ENCODE results near the gene BOC. TPM values are rescaled to one million over a fixed set of nuclear protein-coding genes. Genes with fewer than 3 reads are reported as not detected.

The BOC gene
- total and polyA plus RNA-seq, 4 donors: 6.6 to 164 (median 26.8) TPM

- intact Hi-C loops (cut with DNase I): no loop called here
- Histone ChIP-seq H3K27ac (ENCODE audit: low read depth in 1 of 2, low read length in 2 of 2) (no peak overlapping the region), H3K4me3 (ENCODE audit: low read length in 2 of 2) (no peak overlapping the region), H3K9me3 (ENCODE audit: control insufficient read depth, low read length) (no peaks in the 10 kb centered on the region), H3K27me3 (ENCODE audit: control insufficient read depth in 1 of 2, insufficient read depth in 2 of 2, low read length in 1 of 2) (no peaks in the 10 kb centered on the region), H3K4me1 (ENCODE audit: control insufficient read depth in 1 of 2, insufficient read depth in 2 of 2, low read length in 2 of 2) (no peaks in the 10 kb centered on the region), H3K36me3 (ENCODE audit: control insufficient read depth in 1 of 2, insufficient read depth in 2 of 2, low read length in 1 of 2) (no peaks in the 10 kb centered on the region)
- DNase-seq (no peak), ATAC-seq (ENCODE audit: low FRiP score) (no peak)
Observed at GRCh38 chr3:113331187-113331586, 119.8 kb downstream of the BOC start.

Other genes with a start within 250 kb of the BOC start
- 1 to 10 TPM; 3.0 to 6.5 TPM for gene CD200R1, start 236.5 kb upstream of the BOC start, total RNA-seq
- under 1 TPM; 0.18 to 0.50 TPM for gene CD200R1, start 236.5 kb upstream of the BOC start, polyA plus RNA-seq
- gene GTPBP8, start 220.6 kb upstream of the BOC start, total RNA-seq: 10 to 100 TPM; 14.2 to 15.5 TPM
- 10 to 100 TPM; 14.1 to 14.3 TPM for gene GTPBP8, start 220.6 kb upstream of the BOC start, polyA plus RNA-seq
- 1 to 10 TPM; 6.7 to 8.6 TPM for gene CFAP44, start 229.9 kb downstream of the BOC start, total RNA-seq
- gene CFAP44, start 229.9 kb downstream of the BOC start, polyA plus RNA-seq: 1 to 10 TPM; 1.1 to 7.1 TPM